ENCODE measurements around the gene SCN9A.

DNA sequence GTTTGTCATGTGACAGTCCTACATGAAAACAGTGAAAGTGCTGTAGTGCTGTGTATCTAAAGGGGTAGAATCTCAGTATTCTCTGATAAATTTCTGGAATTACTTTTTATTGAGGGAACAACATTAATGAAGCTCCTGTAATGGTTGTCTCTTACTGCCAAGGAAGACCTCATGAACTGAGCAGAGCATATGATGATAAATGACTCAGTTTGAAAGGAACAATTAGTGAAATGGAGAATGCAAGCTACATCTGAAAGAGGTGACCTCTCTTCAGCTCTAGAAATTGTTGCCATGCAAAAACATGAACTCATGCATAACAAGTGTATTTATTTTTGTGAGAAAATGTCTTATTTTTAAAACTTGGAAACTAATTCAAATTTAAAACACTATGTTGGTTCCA lies 93.6 kb downstream of the SCN9A start:
- no peak for TF ChIP-seq CTCF (conservative IDR thresholded peaks at IDR 0.05; ENCODE audit: low read length)
- TF ChIP-seq EZH2phosphoT487 (IDR thresholded peaks at IDR 0.05; ENCODE audit: borderline replicate concordance, low read depth, low read length), result no peak

All from OCI-LY7 (cell line).